GM21360 (cell line): ENCODE measurements around the gene ANAPC2.
"Not testable (repeated sequence)": the region's sequence is repeated elsewhere in the genome, so short reads cannot be mapped to it uniquely, and the experiment has no call there.

ENCODE experiments used
- ATAC-seq: cut with Tn5 transposase; IDR thresholded peaks from one replicate; pipeline ENCODE4 v1.9.1; 2021; ENCODE audit warnings: mild to moderate bottlenecking, moderate library complexity; ENCODE audit not compliant: unreplicated experiment

ANAPC2 gene

DNA sequence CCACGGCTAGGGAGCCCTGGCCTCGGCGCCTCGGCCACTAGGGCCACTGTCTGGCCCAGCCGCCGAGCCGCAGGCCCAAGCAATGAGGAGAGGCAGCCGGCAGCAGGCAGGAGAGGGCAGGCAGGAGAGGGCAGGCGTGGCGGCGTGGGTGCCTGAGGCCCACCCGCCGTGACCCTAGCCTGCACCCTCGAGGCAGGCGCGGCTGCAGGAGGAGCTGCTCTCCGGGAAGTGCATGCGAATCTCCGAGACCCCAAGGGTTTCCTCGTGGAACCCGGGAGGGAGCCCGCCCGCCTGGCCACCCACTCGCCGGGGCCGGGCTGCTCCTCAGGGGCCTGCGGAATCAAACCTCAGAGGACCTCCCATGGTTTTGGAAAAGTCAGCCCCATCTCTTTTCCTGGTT, 40.1 kb downstream of the ANAPC2 start:
- no peak for ATAC-seq

DNA sequence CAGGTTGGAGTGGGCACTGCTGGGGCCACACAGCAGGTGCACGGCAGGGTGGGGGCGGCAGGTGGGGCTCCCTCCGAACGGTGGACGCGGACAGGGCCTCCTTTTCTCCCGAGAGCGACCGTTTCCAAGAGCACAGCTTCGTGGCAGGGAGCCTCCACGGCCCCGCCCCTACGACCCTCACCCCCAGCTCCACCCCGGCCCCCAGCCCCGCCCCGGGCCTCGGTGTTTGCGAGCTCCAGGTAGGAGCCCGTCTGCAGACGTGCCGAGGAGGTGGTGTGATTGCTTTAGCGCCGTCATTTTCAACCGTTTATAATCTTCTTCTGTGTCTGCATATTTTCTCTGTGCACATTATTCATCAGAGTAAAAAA, 40.6 kb downstream of the ANAPC2 start:
- ATAC-seq: no peak

DNA sequence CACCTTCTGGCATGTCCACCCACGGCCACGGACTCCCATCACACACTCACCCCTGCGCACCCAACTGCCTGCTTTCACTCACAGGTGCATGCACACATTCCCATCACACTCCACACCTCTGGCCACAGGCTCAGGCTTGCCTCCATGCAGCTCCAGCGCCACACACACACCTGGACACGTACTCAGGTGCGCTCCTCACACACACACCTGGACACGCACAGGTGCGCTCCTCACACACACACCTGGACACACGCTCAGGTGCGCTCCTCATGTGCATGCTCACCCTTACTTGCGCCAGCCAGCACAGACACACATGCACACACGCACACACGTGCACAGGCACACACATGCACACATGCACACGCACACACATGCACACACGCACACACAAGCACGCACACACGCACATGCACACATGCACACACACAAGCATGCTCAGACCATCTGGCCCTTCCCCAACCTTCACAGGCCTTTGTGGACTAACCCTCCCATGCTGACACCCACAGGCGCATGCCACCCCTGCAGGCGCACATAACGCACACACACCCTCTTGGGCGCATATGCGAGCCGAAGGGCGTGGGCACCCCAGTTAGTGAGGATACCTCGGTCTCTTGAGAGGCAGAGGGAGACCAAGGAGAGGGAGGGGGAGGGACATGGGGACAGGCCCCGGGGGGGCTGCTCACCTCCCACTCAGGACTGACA, 41.1 kb downstream of the ANAPC2 start:
- no peak for ATAC-seq

DNA sequence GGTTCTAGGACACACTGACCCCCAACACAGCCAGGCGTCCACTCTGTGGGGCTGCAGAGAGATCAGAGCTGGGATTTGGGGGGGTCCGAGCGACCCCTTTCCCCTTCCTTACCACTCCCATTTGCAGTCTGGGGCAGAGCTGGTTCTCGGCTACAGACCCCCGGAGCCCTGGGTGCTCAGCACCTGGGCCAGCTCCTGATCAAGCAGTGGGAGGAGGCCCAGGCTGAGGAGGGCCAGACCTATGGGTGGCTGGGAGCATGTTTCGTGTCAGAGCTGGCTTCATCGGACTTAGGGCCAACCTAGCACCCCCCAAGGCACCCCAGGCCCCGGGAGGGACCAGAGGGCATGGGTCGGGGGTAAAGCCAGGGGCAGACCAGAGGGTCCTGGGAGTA, 41.8 kb downstream of the ANAPC2 start:
- ATAC-seq: no peak

DNA sequence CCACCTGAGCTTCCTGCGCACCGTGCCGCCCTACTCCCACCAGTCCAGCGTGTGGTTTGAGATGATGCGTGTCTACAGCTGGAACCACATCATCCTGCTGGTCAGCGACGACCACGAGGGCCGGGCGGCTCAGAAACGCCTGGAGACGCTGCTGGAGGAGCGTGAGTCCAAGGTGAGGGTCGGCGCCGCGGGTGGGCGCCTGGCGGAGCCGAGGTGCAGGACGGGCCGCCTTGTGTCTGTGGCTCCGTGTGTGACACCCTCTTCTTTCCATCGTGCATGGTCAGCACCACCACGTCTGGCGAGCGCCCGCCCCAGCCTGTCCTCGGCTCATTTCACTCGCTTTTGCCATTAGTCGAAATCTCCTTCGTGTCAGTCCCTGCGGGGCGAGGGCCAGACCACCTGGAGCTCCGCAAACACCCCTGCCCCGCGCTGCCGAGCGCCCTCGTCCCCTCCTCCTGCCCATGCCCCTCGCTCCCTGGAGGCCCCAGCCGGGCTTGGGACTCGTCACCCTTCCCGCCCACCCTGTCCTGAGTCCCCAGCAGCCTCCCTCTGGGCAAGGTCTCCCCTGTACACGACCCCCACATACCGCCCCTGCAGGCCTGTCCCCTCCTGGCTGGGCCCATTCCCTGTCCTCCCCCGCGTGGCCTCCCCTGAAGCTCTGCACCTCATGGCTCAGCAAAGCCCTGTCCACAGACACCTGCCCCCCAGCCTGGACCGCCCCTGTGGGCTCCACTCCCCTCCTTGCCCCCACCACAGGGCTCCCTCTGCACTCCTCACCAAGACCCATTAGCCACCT, 42.4 kb downstream of the ANAPC2 start:
- ATAC-seq: no peak

DNA sequence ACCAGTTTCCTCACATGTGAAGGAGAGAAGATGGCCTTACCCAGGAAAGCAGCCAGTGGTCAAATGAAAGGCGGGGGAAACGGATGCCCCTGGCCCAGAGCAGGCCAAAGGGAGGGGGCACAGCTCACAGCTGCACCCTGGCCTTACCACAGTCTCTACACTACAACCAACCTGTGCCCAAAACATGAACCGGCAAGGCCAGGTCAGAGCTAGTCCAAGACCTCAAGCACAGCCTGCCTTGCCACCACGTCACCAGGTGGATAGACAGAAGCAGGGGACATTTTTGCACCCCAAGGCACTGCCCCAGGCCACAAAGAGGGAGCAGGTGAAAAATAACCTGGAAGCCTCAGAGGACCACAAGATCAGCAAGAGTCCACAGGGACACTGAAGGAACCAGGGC, 44.9 kb downstream of the ANAPC2 start:
- ATAC-seq: no peak

DNA sequence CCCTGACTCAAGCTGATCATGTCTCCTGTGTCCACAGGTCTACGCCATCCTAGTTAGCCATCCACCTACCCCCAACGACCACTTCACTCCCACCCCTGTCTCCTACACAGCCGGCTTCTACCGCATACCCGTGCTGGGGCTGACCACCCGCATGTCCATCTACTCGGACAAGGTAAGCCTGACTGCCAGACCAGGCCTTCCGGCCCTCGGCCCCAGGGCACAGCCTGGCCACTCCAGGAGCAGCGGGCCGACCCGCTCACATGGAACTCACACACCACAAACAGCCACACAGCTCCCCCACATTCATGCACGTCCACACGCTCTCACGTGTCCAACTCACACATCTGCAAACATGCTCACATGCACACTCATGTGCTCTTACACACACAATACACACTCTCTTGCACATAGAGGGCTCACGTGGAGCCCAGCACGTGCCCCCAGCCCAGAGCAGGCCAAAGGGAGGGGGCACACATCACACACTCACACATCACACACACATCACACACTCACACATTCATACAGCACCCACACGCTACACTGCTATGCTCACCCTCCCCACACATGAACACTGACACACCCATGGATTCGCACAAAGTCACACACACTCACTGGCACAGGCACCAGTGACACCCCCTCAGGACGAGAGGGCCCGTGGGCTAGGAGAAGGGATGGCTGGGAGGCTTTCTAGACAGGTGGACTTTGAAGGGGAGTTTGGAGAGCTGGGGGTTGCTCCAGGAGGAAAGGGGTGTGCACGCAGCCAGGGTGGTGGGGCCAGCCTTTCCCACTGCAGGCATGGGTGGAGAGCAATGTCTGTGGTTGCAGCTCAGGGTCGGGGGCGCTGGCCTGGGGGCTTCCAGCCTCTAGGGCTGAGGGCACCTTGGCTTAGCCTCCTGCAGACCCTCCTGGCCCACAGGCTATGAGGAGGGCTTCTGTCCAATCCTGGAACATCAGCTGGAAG, 46.1 kb downstream of the ANAPC2 start:
- no peak for ATAC-seq

DNA sequence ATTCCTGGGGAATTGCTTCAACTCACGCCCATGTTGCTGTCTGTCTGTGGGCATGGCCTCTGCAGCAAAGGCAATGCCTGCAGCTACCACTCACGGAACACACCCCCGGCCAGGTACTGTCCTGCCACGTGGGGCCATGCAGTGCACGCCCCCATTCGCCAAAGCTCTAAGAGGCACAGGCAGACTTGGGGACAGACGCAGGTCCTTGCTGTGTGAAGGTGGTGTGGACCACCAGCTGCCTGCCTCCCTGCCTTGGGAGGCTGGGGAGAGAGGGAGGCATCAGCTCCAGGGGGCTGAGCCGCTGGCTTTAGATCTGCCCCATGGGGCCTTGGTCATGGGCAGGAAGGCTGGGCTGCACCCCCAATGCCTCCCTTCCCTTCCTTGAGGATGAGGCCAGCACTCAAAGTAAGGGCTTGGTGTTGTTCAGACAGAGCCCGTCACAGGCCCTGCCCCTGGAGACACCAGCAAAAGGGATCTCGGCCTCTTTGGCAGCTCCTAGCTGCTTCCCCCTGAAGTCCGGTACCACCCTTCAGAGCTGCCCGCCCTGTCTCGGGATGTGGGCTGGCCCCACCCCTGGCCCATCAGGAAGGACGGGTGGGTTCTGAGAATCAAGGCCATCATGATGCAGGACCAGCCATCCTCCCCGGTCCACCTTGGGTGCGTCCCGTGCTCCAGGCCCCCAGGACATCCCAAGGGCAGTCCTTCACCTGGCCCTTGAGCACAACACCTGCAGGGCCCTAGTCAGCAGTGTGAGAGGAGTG, 47.1 kb downstream of the ANAPC2 start:
- no peak for ATAC-seq

DNA sequence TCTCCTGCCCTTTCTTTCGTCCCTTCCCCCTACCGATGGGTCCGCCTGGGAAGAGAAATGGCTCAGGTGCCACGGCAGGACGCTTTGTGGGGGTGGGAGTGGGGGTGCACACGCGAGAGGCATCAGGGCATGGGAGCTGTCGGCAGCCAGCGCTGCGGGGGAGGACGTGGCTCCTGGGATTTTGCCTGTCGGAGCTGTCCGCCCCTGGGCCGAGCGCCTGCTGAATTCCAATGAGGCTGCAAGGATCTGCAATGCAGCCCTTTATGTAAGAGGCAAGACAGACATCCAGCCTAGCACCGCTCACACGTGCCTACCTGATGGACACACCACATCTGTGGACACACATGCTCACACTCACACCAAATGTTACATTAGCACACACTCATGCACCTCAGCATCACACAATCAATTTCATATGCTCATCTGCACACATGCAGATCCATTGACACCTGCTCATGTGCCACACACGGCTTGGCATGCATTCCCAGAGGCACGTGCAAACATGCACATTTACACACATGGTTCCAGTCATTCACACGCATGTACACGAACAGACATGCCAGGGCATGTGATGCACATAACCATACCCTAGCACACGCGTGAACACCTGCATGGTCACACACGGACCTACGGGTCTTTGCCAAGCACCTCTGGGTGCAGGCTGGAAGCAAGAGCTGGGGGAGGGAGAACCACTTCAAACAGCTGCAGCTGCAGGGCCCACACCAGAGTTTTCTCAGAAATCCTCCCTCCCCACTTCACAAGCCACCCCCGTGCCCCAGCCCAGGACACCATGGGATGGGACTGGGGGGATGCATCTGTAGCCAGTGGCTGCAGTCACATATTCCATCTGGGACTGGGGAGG, 48.0 kb downstream of the ANAPC2 start:
- no peak for ATAC-seq

DNA sequence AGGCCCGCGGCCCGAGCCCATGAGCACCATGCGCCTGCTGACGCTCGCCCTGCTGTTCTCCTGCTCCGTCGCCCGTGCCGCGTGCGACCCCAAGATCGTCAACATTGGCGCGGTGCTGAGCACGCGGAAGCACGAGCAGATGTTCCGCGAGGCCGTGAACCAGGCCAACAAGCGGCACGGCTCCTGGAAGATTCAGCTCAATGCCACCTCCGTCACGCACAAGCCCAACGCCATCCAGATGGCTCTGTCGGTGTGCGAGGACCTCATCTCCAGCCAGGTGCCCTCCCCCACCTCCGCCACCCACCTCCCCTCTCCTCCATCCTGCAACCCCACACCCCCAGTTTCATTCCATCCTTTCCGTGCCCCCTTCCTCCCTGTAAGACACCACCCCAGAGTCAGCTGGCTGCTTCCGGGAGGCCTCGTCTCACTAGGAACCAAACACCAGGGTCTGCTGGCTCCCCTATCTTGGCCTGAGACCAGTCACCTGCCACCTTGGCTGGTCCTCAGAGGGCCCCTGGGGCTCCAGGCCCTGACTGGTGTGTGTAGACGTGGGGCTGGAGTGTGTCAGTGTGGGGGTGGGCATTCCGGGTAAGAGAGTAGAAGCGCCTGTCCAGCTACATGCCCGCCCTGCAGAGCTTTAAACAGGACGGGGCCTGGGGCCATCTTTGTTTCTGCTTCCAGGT, 48.8 kb downstream of the ANAPC2 start:
- ATAC-seq: no peak

DNA sequence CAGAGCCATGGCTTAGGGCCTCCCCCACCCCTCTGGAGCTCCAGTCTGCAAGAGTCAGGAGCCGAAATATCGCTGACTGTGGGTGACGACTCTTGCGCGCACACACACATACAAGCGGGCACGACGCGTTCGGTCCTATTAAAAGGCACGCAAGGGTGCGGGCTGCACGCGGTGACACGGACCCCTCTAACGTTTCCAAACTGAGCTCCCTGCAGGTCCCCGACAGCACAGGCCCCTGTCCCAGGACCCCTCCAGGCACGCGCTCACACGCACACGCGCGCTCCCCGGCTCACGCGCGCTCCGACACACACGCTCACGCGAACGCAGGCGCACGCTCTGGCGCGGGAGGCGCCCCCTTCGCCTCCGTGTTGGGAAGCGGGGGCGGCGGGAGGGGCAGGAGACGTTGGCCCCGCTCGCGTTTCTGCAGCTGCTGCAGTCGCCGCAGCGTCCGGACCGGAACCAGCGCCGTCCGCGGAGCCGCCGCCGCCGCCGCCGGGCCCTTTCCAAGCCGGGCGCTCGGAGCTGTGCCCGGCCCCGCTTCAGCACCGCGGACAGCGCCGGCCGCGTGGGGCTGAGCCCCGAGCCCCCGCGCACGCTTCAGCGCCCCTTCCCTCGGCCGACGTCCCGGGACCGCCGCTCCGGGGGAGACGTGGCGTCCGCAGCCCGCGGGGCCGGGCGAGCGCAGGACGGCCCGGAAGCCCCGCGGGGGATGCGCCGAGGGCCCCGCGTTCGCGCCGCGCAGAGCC, 49.5 kb downstream of the ANAPC2 start, which contains the start of gene GRIN1:
Gene GRIN1, plus strand, starts transcription at position 433 of the 746 bp plus-strand sequence. CDS start 333 bp downstream, outside the sequence.
- no peak for ATAC-seq

DNA sequence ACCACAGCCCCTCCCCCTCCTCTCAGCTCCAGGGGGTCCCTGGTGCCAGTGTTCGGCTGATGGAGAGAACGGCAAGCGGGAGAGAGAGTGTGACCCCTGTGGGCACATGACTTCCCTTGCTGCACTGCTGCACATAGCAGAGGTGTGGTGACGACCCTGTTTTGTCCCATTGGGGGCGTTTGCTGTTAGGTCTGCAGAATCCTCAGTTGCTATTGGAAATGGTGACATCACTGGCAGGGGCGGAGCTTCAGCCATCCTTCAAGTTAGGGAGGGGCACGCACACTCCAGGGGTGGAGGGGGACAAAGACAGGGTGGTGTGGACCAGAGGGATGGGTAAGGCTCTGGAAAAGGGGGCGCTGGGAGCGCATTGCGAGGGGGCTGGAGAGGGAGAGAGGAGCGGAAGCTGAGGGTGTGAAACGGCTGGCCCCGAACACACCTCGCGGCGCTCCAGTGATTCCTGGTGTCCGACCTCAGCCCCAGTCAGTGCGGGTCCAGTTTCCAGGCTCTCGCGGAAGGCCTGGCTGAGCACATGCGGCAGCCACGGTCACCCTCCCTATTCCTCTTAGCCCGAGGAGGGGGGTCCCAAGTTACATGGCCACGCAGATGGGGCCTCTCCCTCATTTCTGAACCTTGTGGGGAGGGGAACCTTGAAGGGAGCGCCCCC, 50.2 kb downstream of the ANAPC2 start:
- ATAC-seq: no peak

DNA sequence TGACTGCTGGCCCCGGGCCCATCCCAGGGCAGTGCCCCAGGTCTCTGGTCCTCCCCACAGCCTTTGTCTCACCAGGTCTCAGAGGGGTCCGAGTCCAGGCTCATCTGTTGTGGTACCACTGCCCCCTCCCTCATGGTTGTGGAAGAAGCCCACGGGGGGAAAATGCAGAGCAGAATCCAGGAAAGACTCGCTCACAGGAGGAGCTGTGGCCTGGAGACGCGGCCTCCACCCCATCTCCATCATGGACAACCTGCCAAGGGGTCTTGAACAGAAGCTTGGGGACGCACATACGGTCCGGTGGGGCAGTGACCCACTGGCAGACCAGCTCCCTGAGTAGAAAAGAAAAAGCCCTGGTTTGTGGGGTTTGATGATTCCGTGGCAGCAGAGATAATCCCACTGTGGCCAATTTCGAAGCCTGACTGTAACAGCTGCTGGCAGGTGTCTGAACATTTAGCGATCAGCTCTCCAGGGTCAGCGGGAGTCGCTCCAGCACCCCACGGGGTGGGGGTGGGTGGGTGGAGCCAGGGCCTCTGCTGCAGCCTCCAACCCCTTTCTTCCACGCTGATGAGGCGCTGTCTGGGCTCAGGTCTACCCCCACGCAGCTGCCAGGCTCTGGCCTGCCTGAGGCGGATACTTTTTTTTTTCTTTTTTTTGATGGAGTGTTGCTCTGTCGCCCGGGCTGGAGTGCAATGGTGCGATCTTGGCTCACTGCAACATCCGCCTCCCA, 51.3 kb downstream of the ANAPC2 start:
- no peak for ATAC-seq

DNA sequence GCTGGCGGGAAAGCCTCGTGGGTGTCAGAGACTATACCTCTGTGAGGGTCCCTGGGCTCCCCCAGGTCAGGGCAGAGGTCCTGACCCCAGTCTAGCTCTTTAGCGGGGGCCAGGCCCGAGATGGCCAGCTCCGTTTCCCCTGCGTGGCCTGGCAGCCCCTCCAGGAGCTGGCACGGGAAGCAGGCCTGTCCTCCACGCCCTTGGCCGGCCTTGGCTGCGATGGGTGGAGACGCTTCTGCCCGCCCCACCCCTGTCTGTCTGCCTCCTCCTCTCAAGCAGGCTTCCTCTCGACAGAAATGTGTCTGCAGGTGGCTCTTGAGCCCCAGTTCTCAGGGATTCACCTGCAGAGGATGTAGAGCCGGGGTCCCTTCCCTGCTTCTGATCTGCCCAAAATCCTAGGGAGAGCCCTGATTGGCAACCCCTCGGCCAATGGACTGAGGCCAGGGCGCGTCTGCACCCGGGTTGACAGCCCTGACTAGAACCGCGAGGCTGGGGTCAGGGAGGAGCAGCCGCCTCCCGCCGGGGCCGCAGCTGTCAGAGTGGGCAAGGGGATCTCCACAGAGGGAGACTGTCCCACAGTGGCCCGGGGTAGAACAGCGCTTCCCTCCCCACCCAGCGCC, 52.0 kb downstream of the ANAPC2 start:
- ATAC-seq: no peak

DNA sequence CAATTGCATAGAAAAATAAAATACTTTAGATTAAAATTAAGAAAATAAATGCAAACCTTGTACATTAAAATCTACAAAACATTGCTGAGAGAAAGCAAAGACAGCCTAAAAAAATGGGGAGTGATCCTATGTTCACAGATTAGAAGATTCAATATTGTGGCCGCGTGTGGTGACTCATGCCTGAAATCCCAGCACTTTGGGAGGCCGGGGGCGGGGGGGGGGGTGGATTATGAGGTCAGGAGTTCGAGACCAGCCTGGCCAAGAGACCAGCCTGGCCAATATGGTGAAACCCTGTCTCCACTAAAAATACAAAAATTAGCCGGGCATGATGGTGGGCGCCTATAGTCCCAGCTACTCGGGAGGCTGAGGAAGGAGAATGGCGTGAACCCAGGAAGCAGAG, 53.2 kb downstream of the ANAPC2 start:
- ATAC-seq: not testable (repeated sequence)

DNA sequence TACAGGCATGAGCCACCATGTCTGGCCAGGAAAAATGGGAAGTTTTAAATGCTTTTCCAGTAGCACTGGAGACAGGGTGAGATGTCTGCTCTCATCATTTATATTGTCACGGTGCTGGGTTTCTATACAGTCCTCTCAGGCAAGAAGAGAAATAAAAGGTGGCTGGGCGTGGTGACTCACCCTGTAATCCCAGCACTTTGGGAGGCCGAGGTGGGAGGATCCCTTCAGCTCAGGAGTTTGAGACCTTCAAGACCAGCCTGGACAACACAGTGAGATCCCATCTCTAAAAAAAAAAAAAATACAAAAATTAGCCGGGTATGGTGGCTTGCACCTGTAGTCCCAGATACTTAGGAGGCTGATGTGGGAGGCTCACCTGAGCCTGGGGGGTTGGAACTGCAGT, 54.2 kb downstream of the ANAPC2 start:
- no peak for ATAC-seq
